ENCODE measurements around the gene INO80.

DNA sequence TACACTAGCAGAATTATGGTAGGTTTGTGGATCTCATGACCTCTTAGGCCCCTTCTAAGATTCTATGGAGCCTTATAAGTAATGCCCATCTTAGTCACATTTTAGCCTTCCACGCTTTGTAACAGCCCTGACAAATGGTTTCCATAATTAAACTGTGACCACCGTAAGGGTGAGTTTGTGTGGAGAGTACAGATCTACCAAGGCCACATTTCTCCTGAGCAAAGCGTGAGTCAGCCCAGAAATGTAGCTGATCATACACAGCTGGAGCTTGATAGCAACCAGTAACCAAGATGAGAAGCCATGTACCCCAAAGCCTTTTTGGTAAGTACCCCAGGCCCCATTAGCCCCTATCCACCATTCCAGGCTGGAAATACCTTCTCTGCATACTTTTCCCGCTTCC is 131.1 kb downstream of the INO80 start:
- TF ChIP-seq, protein P1, sequence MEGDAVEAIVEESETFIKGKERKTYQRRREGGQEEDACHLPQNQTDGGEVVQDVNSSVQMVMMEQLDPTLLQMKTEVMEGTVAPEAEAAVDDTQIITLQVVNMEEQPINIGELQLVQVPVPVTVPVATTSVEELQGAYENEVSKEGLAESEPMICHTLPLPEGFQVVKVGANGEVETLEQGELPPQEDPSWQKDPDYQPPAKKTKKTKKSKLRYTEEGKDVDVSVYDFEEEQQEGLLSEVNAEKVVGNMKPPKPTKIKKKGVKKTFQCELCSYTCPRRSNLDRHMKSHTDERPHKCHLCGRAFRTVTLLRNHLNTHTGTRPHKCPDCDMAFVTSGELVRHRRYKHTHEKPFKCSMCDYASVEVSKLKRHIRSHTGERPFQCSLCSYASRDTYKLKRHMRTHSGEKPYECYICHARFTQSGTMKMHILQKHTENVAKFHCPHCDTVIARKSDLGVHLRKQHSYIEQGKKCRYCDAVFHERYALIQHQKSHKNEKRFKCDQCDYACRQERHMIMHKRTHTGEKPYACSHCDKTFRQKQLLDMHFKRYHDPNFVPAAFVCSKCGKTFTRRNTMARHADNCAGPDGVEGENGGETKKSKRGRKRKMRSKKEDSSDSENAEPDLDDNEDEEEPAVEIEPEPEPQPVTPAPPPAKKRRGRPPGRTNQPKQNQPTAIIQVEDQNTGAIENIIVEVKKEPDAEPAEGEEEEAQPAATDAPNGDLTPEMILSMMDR (IDR thresholded peaks at IDR 0.05; ENCODE audit: extremely low read depth in 1 of 2, insufficient read depth in 1 of 2, low read depth in 1 of 2, low read length in 2 of 2) = no peak
- TF ChIP-seq POLR2A (IDR thresholded peaks at IDR 0.05; ENCODE audit: low read depth, low read length) = no peak
- TF ChIP-seq MAX (IDR thresholded peaks at IDR 0.05; ENCODE audit: insufficient read depth, insufficient read length) = no peak
- TF ChIP-seq MYC (IDR thresholded peaks at IDR 0.05; ENCODE audit: low read depth, low read length) = no peak
- no peak for TF ChIP-seq EZH2 (IDR thresholded peaks at IDR 0.05; ENCODE audit: borderline replicate concordance, low read depth, low read length, severe bottlenecking)
- no peak for TF ChIP-seq GATA2 (IDR thresholded peaks at IDR 0.05; ENCODE audit: insufficient read depth, insufficient read length, low read depth, low read length)
- TF ChIP-seq POLR2AphosphoS5 (IDR thresholded peaks at IDR 0.05; ENCODE audit: insufficient read depth, low read depth, low read length) = no peak

All from endothelial cell of umbilical vein (primary cell).